OCI-LY1 (cell line): ENCODE results near the gene TLCD1.

Source experiments
- EZH2 ChIP-seq: fragments of 200-600 bp; sonication (generic), shearing (Covaris generic); IDR thresholded peaks from 2 replicates; pipeline ENCODE4 v1.8.0; 2017; ENCODE audit warnings: borderline replicate concordance, mixed run types, mild to moderate bottlenecking, antibody characterized with exemption, low read length, moderate library complexity, mixed read lengths
- TF ChIP-seq, protein P1 (sequence below): fragments of 200-600 bp; sonication (generic), shearing (Covaris generic); IDR thresholded peaks from 2 replicates; pipeline ENCODE4 v1.5.1; 2017; ENCODE audit warnings: mild to moderate bottlenecking, antibody characterized with exemption, low read length, moderate library complexity, mixed read lengths

DNA sequence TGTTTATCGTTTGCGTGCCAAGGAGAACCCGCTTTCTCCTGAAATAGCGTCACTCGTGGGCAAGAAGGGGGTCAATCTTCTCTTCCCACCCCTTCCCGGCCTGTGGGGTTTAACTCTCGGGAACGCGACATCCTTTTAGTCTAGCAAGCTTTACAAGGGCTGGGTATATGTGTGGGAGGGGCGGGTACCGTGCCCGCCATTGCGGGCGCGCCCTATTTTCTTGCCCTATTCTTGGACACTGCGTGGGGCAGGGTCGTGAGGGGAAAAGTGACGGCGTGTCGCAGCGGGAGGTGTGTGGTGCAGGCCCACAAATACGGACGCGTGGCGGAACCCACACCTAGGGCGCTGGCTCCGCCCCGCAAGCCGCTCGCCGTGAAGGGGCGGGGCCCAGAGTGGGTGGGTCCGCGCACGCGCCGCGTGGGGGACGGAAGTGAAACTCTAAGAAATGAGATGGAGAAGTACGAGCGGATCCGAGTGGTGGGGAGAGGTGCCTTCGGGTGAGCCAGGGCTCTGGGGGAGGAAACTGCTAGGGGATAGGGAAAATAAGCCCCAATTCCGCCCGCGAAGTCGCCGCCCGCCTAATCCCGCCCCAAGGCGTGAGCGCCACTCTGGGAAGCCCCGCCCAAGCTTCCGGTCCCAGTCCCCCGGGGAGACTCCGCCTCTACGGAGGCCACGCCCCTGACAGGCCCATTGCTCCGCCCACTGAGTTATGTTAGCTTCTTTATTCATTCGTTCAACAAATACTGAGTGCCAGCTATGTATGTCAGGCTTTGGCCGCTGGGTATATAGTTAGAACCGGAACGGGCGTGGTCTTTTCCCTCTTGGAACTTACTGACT, 2.5 kb upstream of the TLCD1 start, which contains the start of gene NEK8:
- TF ChIP-seq, protein P1, sequence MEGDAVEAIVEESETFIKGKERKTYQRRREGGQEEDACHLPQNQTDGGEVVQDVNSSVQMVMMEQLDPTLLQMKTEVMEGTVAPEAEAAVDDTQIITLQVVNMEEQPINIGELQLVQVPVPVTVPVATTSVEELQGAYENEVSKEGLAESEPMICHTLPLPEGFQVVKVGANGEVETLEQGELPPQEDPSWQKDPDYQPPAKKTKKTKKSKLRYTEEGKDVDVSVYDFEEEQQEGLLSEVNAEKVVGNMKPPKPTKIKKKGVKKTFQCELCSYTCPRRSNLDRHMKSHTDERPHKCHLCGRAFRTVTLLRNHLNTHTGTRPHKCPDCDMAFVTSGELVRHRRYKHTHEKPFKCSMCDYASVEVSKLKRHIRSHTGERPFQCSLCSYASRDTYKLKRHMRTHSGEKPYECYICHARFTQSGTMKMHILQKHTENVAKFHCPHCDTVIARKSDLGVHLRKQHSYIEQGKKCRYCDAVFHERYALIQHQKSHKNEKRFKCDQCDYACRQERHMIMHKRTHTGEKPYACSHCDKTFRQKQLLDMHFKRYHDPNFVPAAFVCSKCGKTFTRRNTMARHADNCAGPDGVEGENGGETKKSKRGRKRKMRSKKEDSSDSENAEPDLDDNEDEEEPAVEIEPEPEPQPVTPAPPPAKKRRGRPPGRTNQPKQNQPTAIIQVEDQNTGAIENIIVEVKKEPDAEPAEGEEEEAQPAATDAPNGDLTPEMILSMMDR = no peak
- TF ChIP-seq EZH2 = no peak
